ENCODE data around the gene KIR3DL2. TPM values are rescaled to one million over a fixed set of nuclear protein-coding genes. Genes with fewer than 3 reads are reported as not detected.
"Not testable (repeated sequence)": the region's sequence is repeated elsewhere in the genome, so short reads cannot be mapped to it uniquely, and the experiment has no call there.

KIR3DL2 gene
- total RNA-seq, 6 donors from 2014 or later = 0.20 to 0.55 (median 0.41) TPM; not detected in 2

DNA sequence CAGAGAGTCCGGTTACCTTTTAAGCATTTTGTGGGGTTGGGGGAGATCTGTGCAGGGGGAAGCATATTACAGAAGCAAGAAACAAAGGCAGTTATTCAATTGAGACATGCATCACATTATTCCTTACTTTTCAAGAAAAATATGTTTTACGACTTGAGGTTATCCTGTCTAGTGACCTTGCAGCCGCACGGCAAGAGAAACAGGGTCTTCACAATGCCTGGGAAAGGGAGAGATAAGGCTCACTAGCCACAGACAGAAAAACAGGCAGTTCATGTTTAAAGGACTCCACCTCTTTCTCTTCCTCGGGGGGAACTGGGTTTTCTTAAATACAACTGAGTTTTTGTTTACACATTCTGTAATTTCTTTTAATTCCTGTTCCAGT, 55.2 kb downstream of the KIR3DL2 start:
- TF ChIP-seq EP300 (IDR thresholded peaks at IDR 0.05) = no peak
- TF ChIP-seq POLR2AphosphoS5 (IDR thresholded peaks at IDR 0.05) = no peak
- no peak for TF ChIP-seq POLR2A (IDR thresholded peaks at IDR 0.05)
- TF ChIP-seq, protein P1, sequence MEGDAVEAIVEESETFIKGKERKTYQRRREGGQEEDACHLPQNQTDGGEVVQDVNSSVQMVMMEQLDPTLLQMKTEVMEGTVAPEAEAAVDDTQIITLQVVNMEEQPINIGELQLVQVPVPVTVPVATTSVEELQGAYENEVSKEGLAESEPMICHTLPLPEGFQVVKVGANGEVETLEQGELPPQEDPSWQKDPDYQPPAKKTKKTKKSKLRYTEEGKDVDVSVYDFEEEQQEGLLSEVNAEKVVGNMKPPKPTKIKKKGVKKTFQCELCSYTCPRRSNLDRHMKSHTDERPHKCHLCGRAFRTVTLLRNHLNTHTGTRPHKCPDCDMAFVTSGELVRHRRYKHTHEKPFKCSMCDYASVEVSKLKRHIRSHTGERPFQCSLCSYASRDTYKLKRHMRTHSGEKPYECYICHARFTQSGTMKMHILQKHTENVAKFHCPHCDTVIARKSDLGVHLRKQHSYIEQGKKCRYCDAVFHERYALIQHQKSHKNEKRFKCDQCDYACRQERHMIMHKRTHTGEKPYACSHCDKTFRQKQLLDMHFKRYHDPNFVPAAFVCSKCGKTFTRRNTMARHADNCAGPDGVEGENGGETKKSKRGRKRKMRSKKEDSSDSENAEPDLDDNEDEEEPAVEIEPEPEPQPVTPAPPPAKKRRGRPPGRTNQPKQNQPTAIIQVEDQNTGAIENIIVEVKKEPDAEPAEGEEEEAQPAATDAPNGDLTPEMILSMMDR (IDR thresholded peaks at IDR 0.05) = no peak
- WGBS, 2 donors = 26 to 36% methylated on average over 5 of the region's 5 CpGs
- H3K4me3 ChIP-seq = no peak overlapping the region
- H3K9me3 ChIP-seq = no peaks in the 10 kb centered on the region
- DNase-seq (no peak), ATAC-seq (ENCODE audit: low FRiP score in 2 of 2) (no peak)
- H3K27me3 ChIP-seq = no peaks in the 10 kb centered on the region
- H3K27ac ChIP-seq = no peak overlapping the region
- H3K36me3 ChIP-seq = no peaks in the 10 kb centered on the region
- no peaks in the 10 kb centered on the region for H3K4me1 ChIP-seq

DNA sequence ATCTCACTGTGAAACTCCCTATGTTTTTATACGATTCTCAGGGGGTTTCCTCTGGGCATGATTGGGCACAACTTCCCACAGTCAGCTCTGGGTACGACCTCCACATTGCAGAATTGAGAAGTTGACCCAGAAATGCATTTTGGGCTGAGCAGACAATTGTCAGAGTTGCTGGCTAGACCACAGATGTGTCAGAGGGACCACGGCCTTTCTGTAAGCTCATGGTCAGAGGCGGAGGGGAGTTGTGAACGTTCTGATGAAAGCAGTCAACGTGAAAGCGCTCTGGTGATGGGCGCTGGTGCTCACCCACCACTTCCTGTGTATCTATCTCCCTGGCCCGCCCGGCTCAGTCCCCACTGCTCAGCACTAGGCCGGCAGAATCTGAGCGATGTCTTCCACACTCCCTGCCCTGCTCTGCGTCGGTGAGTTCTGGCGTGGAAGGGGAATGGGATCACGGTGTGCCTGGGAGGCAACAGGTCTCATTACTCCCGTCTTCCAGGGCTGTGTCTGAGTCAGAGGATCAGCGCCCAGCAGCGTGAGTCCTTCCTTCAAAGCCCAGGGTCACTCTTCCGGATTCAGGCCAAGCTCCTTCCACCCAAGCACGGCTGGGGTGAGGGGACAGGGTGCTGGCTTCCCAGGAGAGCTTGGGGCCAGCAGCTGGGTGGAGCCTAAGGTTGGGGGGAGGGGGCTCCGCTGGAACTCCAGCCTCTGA, 55.7 kb downstream of the KIR3DL2 start, which contains the start of gene NCR1:
Gene NCR1 (plus strand): TSS at position 346 of the 709 bp plus-strand sequence. CDS start 40 bp downstream, at position 386.
- TF ChIP-seq EP300 (IDR thresholded peaks at IDR 0.05) (no peak), POLR2A (IDR thresholded peaks at IDR 0.05) (no peak), POLR2AphosphoS5 (IDR thresholded peaks at IDR 0.05) (no peak)
- TF ChIP-seq, protein P1 (IDR thresholded peaks at IDR 0.05) = no peak
- WGBS, 2 donors = 49 to 57% methylated on average over 19 to 21 of the region's 22 CpGs
- ATAC-seq (ENCODE audit: low FRiP score in 2 of 2) (peak in 1 of 2 donors; percentile 37), DNase-seq (peak in 1 of 2 donors; percentile 30)
- Histone ChIP-seq H3K4me1 (no peaks in the 10 kb centered on the region), H3K9me3 (no peaks in the 10 kb centered on the region), H3K27me3 (no peaks in the 10 kb centered on the region), H3K4me3 (no peak within 1 kb of the TSS), H3K27ac (no peak within 1 kb of the TSS), H3K36me3 (no peaks in the 10 kb centered on the region)

DNA sequence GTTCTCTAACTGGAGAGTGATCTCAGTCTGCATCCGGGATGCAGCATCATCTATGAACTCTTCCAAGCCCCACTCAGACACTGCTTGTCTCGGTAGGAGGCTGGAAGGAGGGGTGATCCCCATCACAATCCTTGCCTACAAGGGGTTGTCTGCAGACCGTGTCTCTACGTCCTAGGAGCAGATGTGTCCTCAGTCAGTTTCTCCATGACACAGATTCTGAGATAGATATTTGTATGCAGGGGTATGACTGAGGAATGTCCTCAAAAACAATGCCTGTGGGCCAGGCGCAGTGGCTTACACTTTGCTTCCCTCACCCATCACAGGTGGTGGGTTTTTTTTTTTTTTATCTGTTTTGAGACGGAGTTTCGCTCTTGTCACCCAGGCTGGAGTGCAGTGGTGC, 56.6 kb downstream of the KIR3DL2 start:
- no peaks in the 10 kb centered on the region for H3K9me3 ChIP-seq
- no peaks in the 10 kb centered on the region for H3K4me1 ChIP-seq
- H3K27ac ChIP-seq = no peak overlapping the region
- no peak for TF ChIP-seq EP300 (IDR thresholded peaks at IDR 0.05)
- no peak for TF ChIP-seq POLR2AphosphoS5 (IDR thresholded peaks at IDR 0.05)
- TF ChIP-seq, protein P1 (IDR thresholded peaks at IDR 0.05) = no peak
- TF ChIP-seq POLR2A (IDR thresholded peaks at IDR 0.05) = no peak
- no peaks in the 10 kb centered on the region for H3K27me3 ChIP-seq
- no peak for ATAC-seq (ENCODE audit: low FRiP score in 2 of 2)
- DNase-seq = no peak
- 71 to 85% methylated on average over 7 of the region's 7 CpGs for WGBS, 2 donors
- no peaks in the 10 kb centered on the region for H3K36me3 ChIP-seq
- no peak overlapping the region for H3K4me3 ChIP-seq

DNA sequence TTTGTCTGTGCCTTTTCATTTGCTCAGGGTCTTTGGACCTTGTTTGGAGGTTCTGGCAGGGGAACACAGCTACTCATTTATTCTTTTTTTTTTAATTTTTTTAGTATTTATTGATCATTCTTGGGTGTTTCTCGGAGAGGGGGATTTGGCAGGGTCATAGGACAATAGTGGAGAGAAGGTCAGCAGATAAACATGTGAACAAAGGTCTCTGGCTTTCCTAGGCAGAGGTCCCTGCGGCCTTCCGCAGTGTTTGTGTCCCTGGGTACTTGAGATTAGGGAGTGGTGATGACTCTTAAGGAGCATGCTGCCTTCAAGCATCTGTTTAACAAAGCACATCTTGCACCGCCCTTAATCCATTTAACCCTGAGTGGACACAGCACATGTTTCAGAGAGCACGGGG, 57.7 kb downstream of the KIR3DL2 start:
- DNase-seq; H3K9me3 ChIP-seq; H3K4me3 ChIP-seq; H3K27me3 ChIP-seq; H3K27ac ChIP-seq; ATAC-seq (ENCODE audit: low FRiP score in 2 of 2); H3K4me1 ChIP-seq; H3K36me3 ChIP-seq: not testable (repeated sequence)
- 68 to 77% methylated on average over 1 to 3 of the region's 5 CpGs for WGBS, 2 donors

Small RNA genes lying within 50 kb of the gene (small RNA-seq; reads per million reads assigned to genes)
- 0 reads per million in 4 donors for gene RNU6-222P

Other genes with a start within 250 kb of the KIR3DL2 start
- gene LILRB1, start 220.0 kb upstream of the KIR3DL2 start, total RNA-seq = 10 to 100 TPM in 4 of 6 donors, 1 to 10 TPM in 2; 4.0 to 47.1 (median 16.7) TPM
- gene LILRB4, start 187.5 kb upstream of the KIR3DL2 start, total RNA-seq = 10 to 100 TPM in 4 of 6 donors, 1 to 10 TPM in 2; 3.8 to 55.5 (median 24.9) TPM
- gene KIR3DL3, start 126.0 kb upstream of the KIR3DL2 start, total RNA-seq = not detected
- gene KIR2DL3, start 111.9 kb upstream of the KIR3DL2 start, total RNA-seq = under 1 TPM in 4 of 6 donors, not detected in 2; 0.17 to 0.69 (median 0.31) TPM
- gene KIR2DL1, start 80.7 kb upstream of the KIR3DL2 start, total RNA-seq = under 1 TPM in 3 of 6 donors, not detected in 3; 0.23 to 0.37 (median 0.30) TPM
- 1 to 10 TPM in 1 of 6 donors, under 1 TPM in 4, not detected in 1; 0.20 to 1.3 (median 0.46) TPM for gene KIR2DL4, start 46.8 kb upstream of the KIR3DL2 start, total RNA-seq
- under 1 TPM in 3 of 6 donors, not detected in 3; 0.15 to 0.88 (median 0.20) TPM for gene KIR3DL1, start 34.0 kb upstream of the KIR3DL2 start, total RNA-seq
- under 1 TPM in 3 of 6 donors, not detected in 3; 0.27 to 0.61 (median 0.37) TPM for gene KIR2DS4, start 17.8 kb upstream of the KIR3DL2 start, total RNA-seq
- gene FCAR, start 23.8 kb downstream of the KIR3DL2 start, total RNA-seq = 10 to 100 TPM in 1 of 6 donors, 1 to 10 TPM in 4, not detected in 1; 2.5 to 14.4 (median 6.9) TPM
- 1 to 10 TPM in 5 of 6 donors, under 1 TPM in 1; 0.89 to 4.2 (median 2.2) TPM for gene NCR1, start 55.7 kb downstream of the KIR3DL2 start, total RNA-seq
- gene NLRP7, start 97.1 kb downstream of the KIR3DL2 start, total RNA-seq = under 1 TPM in 1 of 6 donors, not detected in 5; 0.07 TPM
- gene NLRP2, start 115.9 kb downstream of the KIR3DL2 start, total RNA-seq = 10 to 100 TPM; 10.8 to 23.5 (median 18.8) TPM
- gene GP6, start 187.8 kb downstream of the KIR3DL2 start, total RNA-seq = 1 to 10 TPM in 2 of 6 donors, under 1 TPM in 3, not detected in 1; 0.26 to 6.3 (median 0.98) TPM
- gene RDH13, start 212.7 kb downstream of the KIR3DL2 start, total RNA-seq = 10 to 100 TPM; 24.0 to 72.3 (median 28.1) TPM
- 10 to 100 TPM; 30.2 to 55.7 (median 43.3) TPM for gene EPS8L1, start 225.4 kb downstream of the KIR3DL2 start, total RNA-seq

Measured in upper lobe of left lung (tissue), 6 donors.